Transverse colon (tissue), 4 donors: Measurements from ENCODE around the gene CTAGE9. TPM values are rescaled to one million over a fixed set of nuclear protein-coding genes. Genes with fewer than 3 reads are reported as not detected.

ENCODE experiments used
- DNase-seq: peaks from one replicate; pipeline ENCODE4 v3.0.0-alpha.2; 2019
- H3K27ac ChIP-seq, 4 donors: fragments of 200-600 bp; sonication (generic); 2 replicates each; pipeline ENCODE4 v1.5.1; 2016 to 2018; ENCODE audit warnings: inconsistent platforms in 4 of 4
- H3K27me3 ChIP-seq: fragments of 200-600 bp; sonication (generic); 2 replicates; pipeline ENCODE4 v1.5.1; 2017; ENCODE audit warnings: inconsistent platforms
- H3K36me3 ChIP-seq, 4 donors: fragments of 200-600 bp; sonication (generic); 2 replicates each; pipeline ENCODE4 v1.5.1; 2017 to 2019; ENCODE audit warnings: inconsistent platforms in 4 of 4
- H3K4me1 ChIP-seq, 4 donors: fragments of 200-600 bp; sonication (generic); 2 replicates each; pipeline ENCODE4 v1.5.1; 2017 to 2020; ENCODE audit warnings: inconsistent platforms in 4 of 4
- H3K4me3 ChIP-seq, 4 donors: fragments of 200-600 bp; sonication (generic); 1 replicate in 1 of 4; 2 replicates in 3 of 4; pipeline versions ENCODE4 v1.5.1 to v1.6.1; 2017 to 2019; ENCODE audit warnings: inconsistent platforms in 4 of 4
- H3K9me3 ChIP-seq, 2 donors: fragments of 200-600 bp; sonication (generic); 2 replicates each; pipeline ENCODE4 v1.5.1; 2017 to 2019; ENCODE audit warnings: inconsistent platforms in 2 of 2
- EP300 ChIP-seq: sonication (generic); formaldehyde crosslinking; IDR thresholded peaks from one replicate; pipeline ENCODE4 v1.6.1; 2017; ENCODE audit warnings: antibody characterized with exemption, low read depth
- POLR2A ChIP-seq: fragments of 450-650 bp; IDR thresholded peaks from one replicate; pipeline ENCODE4 v1.6.1; 2016; ENCODE audit warnings: antibody characterized with exemption, mild to moderate bottlenecking, moderate library complexity
- POLR2AphosphoS5 ChIP-seq, 3 donors: sonication (generic); formaldehyde crosslinking; IDR thresholded peaks; one replicate each; pipeline ENCODE4 v1.6.1; 2016; ENCODE audit warnings: antibody characterized with exemption in 3 of 3
- WGBS, 2 donors: methylation state at CpG; one replicate each; pipeline ENCODE4 v1.1.5; 2018; ENCODE audit warnings: low coverage in 1 of 2; 5-methylcytosine and 5-hydroxymethylcytosine counted together
- in situ Hi-C, 4 donors: fragments of 200-750 bp; cut with MboI; loops; one replicate each; pipeline versions ENCODE4 v1.15.0 to v1.15.1; 2017; ENCODE audit warnings: low sequenced_read_pairs in 3 of 4, low pct_ligation_motif_present in 1 of 4, low pct_unique_long_range_greater_than_20kb in 1 of 4
- intact Hi-C: fragments of 100-400 bp; cut with DNase I; formaldehyde crosslinking; loops from one replicate; pipeline ENCODE4 v1.15.1; 2023; ENCODE audit warnings: low total_unique reads
- total RNA-seq, 4 donors: library from RNA; depleted of rRNA; stranded (reverse); fragments of >200 nt; gene quantifications; one replicate each; pipeline ENCODE4 v1.1.0, GENCODE V29; 2016
- TF ChIP-seq, protein P1 (sequence below), 5 experiments: fragments of 200-600 bp in 3 of 5; fragments of 450-650 bp in 2 of 5; sonication (generic) in 3 of 5; IDR thresholded peaks; 1 replicate in 2 of 5; 2 replicates in 3 of 5; pipeline ENCODE4 v1.5.1; 2016 to 2017; ENCODE audit warnings: antibody characterized with exemption in 5 of 5, inconsistent platforms in 3 of 5, mild to moderate bottlenecking in 2 of 5, moderate library complexity in 1 of 5

The CTAGE9 gene
- total RNA-seq, 4 donors from 2014 or later, result not detected

DNA sequence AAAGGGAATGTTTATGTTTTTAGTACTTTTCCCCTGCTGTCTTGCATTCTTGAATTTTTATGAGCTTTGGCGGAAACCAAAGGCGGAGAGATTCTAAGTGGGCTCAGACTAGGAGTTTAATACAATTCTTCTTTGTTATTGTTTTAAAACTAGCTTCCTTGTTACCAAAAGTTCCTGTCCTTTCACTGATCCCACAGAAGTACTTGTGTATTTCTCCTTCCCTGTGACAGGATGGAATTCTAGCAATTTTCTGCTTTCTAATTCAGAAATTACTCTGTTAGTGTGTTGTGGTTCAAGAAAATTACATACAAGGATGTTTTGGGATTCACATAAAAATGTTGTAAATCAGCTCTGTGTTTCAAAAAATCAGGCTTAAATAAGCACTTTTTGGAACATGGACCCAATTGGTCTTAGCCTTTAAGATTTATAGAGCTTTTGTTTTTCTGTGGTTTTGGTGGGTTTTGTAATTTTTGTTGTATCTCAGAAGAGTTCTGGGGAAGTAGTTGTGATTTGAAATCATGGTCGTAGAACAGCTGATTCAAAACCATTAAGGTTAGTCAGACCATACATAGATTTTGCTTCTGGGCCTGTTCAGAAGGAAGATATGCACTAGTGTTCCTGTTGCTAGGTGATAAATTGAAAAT is 17.6 kb upstream of the CTAGE9 start:
- no peaks in the 10 kb centered on the region for H3K36me3 ChIP-seq
- no peak for TF ChIP-seq POLR2A
- TF ChIP-seq, protein P1, sequence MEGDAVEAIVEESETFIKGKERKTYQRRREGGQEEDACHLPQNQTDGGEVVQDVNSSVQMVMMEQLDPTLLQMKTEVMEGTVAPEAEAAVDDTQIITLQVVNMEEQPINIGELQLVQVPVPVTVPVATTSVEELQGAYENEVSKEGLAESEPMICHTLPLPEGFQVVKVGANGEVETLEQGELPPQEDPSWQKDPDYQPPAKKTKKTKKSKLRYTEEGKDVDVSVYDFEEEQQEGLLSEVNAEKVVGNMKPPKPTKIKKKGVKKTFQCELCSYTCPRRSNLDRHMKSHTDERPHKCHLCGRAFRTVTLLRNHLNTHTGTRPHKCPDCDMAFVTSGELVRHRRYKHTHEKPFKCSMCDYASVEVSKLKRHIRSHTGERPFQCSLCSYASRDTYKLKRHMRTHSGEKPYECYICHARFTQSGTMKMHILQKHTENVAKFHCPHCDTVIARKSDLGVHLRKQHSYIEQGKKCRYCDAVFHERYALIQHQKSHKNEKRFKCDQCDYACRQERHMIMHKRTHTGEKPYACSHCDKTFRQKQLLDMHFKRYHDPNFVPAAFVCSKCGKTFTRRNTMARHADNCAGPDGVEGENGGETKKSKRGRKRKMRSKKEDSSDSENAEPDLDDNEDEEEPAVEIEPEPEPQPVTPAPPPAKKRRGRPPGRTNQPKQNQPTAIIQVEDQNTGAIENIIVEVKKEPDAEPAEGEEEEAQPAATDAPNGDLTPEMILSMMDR (IDR thresholded peaks at IDR 0.05), result no peak
- TF ChIP-seq POLR2AphosphoS5 (IDR thresholded peaks at IDR 0.05), result no peak
- no peak for TF ChIP-seq EP300
- no peaks in the 10 kb centered on the region for H3K27me3 ChIP-seq
- no peak overlapping the region for H3K27ac ChIP-seq
- intact Hi-C loops, result no loop called here
- DNase-seq, result no peak
- H3K9me3 ChIP-seq, result no peaks in the 10 kb centered on the region
- 76 to 84% methylated on average over 3 of the region's 3 CpGs for WGBS, 2 donors
- in situ Hi-C loops, result no loop called here
- H3K4me3 ChIP-seq, result no peak overlapping the region
- H3K4me1 ChIP-seq, result no peaks in the 10 kb centered on the region

DNA sequence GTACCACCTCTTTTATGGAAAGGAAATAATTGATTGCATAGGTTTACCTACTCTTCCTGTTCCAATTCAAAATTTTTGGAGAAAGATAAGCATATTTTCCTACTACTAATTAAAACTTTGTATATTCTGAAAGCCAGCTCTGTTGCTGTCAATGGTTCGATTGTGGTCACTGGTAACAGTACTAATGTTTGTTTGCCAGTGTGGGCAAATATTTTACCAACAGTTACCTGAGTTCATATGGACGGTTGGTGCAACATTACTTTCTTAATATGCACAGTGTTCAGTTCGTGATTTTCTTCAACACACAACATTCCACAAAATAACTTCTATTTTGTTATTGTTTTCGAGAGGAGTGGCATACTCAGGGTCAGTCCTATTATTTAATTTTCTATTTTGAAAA is 17.1 kb upstream of the CTAGE9 start:
- WGBS, 2 donors, result 73 to 83% methylated on average over 4 of the region's 4 CpGs
- in situ Hi-C loops, result no loop called here

DNA sequence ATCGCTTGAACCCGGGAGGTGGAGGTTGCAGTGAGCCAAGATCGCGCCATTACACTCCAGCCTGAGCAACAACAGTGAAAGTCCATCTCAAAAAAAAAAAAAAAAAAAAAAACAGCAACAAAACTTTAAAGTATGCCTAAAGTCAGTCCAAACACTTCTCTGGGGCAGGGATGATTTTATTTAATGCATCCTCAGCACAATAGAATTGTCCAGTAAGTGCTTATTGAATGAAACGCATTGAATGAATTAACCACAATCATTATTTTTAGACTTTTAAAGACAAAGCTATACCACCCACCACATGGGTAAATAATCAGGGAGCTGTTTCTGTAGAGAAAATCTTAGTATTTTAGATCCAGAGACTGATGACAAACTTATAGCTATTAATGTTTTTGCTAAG is 16.6 kb upstream of the CTAGE9 start:
- DNase-seq, result no peak
- WGBS, 2 donors, result 93 to 94% methylated on average over 5 of the region's 5 CpGs
- H3K27me3 ChIP-seq, result no peaks in the 10 kb centered on the region
- no peak overlapping the region for H3K4me3 ChIP-seq
- no peaks in the 10 kb centered on the region for H3K36me3 ChIP-seq
- TF ChIP-seq, protein P1 (IDR thresholded peaks at IDR 0.05), result no peak
- TF ChIP-seq EP300 (no peak), POLR2AphosphoS5 (IDR thresholded peaks at IDR 0.05) (no peak), POLR2A (no peak)
- no peaks in the 10 kb centered on the region for H3K9me3 ChIP-seq
- no peak overlapping the region for H3K27ac ChIP-seq
- in situ Hi-C loops, result no loop called here
- intact Hi-C loops, result no loop called here
- H3K4me1 ChIP-seq, result no peaks in the 10 kb centered on the region

More for the DNA sequence above, 17.1 kb upstream of the CTAGE9 start:
- Histone ChIP-seq H3K4me3 (no peak overlapping the region), H3K9me3 (no peaks in the 10 kb centered on the region), H3K36me3 (no peaks in the 10 kb centered on the region), H3K4me1 (no peaks in the 10 kb centered on the region), H3K27ac (no peak overlapping the region), H3K27me3 (no peaks in the 10 kb centered on the region)
- intact Hi-C loops, result no loop called here
- DNase-seq, result no peak
- TF ChIP-seq POLR2A (no peak), EP300 (no peak), POLR2AphosphoS5 (IDR thresholded peaks at IDR 0.05) (no peak)
- TF ChIP-seq, protein P1 (IDR thresholded peaks at IDR 0.05), result no peak

DNA sequence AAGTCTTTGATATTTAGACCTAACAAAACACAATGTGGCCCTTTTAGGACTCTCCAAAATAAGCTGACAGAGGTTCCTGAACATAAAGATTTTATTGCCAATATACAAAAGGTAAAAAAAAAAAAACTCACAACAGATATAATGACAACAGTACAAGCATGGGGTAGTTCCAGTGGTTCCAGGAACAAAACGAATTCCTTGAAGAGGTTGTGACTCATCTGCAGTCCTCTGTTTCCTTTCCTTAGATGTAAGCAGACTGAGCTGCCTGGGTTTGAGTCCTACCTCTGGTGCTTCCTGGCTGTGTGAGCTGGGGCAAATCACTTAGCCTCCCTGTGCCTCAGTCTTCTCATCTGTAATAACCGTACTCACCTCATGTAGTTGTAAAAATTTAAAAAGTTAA is 13.3 kb upstream of the CTAGE9 start:
- TF ChIP-seq POLR2A, result no peak
- TF ChIP-seq EP300, result no peak
- TF ChIP-seq POLR2AphosphoS5 (IDR thresholded peaks at IDR 0.05), result no peak
- TF ChIP-seq, protein P1 (IDR thresholded peaks at IDR 0.05), result no peak
- H3K27ac ChIP-seq, result no peak overlapping the region
- no peak overlapping the region for H3K4me3 ChIP-seq
- 70 to 73% methylated on average over 2 of the region's 2 CpGs for WGBS, 2 donors
- H3K4me1 ChIP-seq, result no peaks in the 10 kb centered on the region
- in situ Hi-C loops (no loop called here), intact Hi-C loops (no loop called here)
- H3K9me3 ChIP-seq, result no peaks in the 10 kb centered on the region
- H3K36me3 ChIP-seq, result no peaks in the 10 kb centered on the region
- no peak for DNase-seq
- H3K27me3 ChIP-seq, result no peaks in the 10 kb centered on the region
